CD4-positive, alpha-beta T cell treated with Interleukin-1 beta for 1 hour (primary cell): ENCODE measurements around the gene RNF208.
A peak's percentile ranks its signal among the peaks of the same experiment; 100 is the strongest.

Source experiments
- DNase-seq, 2 donors: peaks; one replicate each; pipeline ENCODE4 v3.0.0-alpha.2; 2020 to 2022

Gene RNF208

GRCh38 chr9:137191245-137191644 is 30.8 kb downstream of the RNF208 start:
- no peak for DNase-seq

GRCh38 chr9:137190315-137190856 is 31.7 kb downstream of the RNF208 start:
- no peak for DNase-seq

GRCh38 chr9:137189297-137190295 is 32.4 kb downstream of the RNF208 start:
- DNase-seq: no peak

- DNase-seq: peak; percentile 93 to 94
Observed at GRCh38 chr9:137188490-137189296, 33.3 kb downstream of the RNF208 start, which contains the start of the genes ANAPC2 and SSNA1. Gene ANAPC2, minus strand, starts transcription at chr9:137188560. Its CDS starts 28 bp downstream, at chr9:137188532. Gene SSNA1, plus strand, starts transcription at chr9:137188676. Its CDS starts 51 bp downstream, at chr9:137188727.

GRCh38 chr9:137188086-137188489 is 34.0 kb downstream of the RNF208 start:
- DNase-seq: no peak

- no peak for DNase-seq
Observed at GRCh38 chr9:137187386-137187785, 34.7 kb downstream of the RNF208 start.

GRCh38 chr9:137186385-137186784 is 35.7 kb downstream of the RNF208 start:
- DNase-seq: no peak

- no peak for DNase-seq
Observed at GRCh38 chr9:137185921-137186320, 36.1 kb downstream of the RNF208 start.

- DNase-seq: no peak
Observed at GRCh38 chr9:137184881-137185660, 37.0 kb downstream of the RNF208 start.

- DNase-seq: no peak
Observed at GRCh38 chr9:137183980-137184595, 38.0 kb downstream of the RNF208 start.

- no peak for DNase-seq
Observed at GRCh38 chr9:137182836-137183235, 39.2 kb downstream of the RNF208 start.

GRCh38 chr9:137181680-137182079 is 40.4 kb downstream of the RNF208 start:
- no peak for DNase-seq

GRCh38 chr9:137180491-137180890 is 41.5 kb downstream of the RNF208 start:
- no peak for DNase-seq

- no peak for DNase-seq
Observed at GRCh38 chr9:137179761-137180160, 42.3 kb downstream of the RNF208 start.

- no peak for DNase-seq
Observed at GRCh38 chr9:137178939-137179630, 43.0 kb downstream of the RNF208 start.

GRCh38 chr9:137178201-137178938 is 43.7 kb downstream of the RNF208 start:
- no peak for DNase-seq

GRCh38 chr9:137176302-137177182 is 45.5 kb downstream of the RNF208 start:
- peak; percentile 19 to 26 for DNase-seq

GRCh38 chr9:137175345-137175961 is 46.6 kb downstream of the RNF208 start:
- no peak for DNase-seq
